ENCODE results near the gene RBM15. TPM values are rescaled to one million over a fixed set of nuclear protein-coding genes. Genes with fewer than 3 reads are reported as not detected.

The RBM15 gene
- total and polyA plus RNA-seq, 2 of the 13 experiments (the other 11 are each of a cell fraction or from before 2014, with no cell fraction given) = 13.5 to 36.4 TPM

GRCh38 chr1:110339407-110340206 is 430 bp downstream of the RBM15 start (continued):
- TF ChIP-seq SMC3 (IDR thresholded peaks at IDR 0.05; ENCODE audit: low read length) (no peak), ZNF460 (CRISPR knock-in tag; IDR thresholded peaks at IDR 0.05; ENCODE audit: borderline replicate concordance) (no peak), ZNF143 (CRISPR knock-in tag; IDR thresholded peaks at IDR 0.05) (0 out of 2 replicates have a peak, but pooled peaks have one; percentile 11), HBP1 (CRISPR knock-in tag; IDR thresholded peaks at IDR 0.05; ENCODE audit: low read depth) (no peak; the same call in 1 of the 2 replicates), ZGPAT (CRISPR knock-in tag; IDR thresholded peaks at IDR 0.05) (no peak; the same call in 1 of the 2 replicates), SRSF4 (IDR thresholded peaks at IDR 0.05; ENCODE audit: low read depth, low read length, poor library complexity, severe bottlenecking) (no peak), MIER2 (CRISPR knock-in tag; IDR thresholded peaks at IDR 0.05) (no peak), NFAT5 (CRISPR knock-in tag; IDR thresholded peaks at IDR 0.05) (no peak), MEIS1 (CRISPR knock-in tag; IDR thresholded peaks at IDR 0.05; ENCODE audit: borderline replicate concordance) (no peak), RFX1 (IDR thresholded peaks at IDR 0.05) (no peak), KDM3A (CRISPR knock-in tag; IDR thresholded peaks at IDR 0.05; ENCODE audit: low read depth) (no peak), PAF1 (CRISPR knock-in tag; IDR thresholded peaks at IDR 0.05) (no peak), FOXJ3 (CRISPR knock-in tag; IDR thresholded peaks at IDR 0.05; ENCODE audit: borderline replicate concordance) (no peak), ZKSCAN5 (CRISPR knock-in tag; IDR thresholded peaks at IDR 0.05) (no peak), HNF4A (CRISPR knock-in tag; IDR thresholded peaks at IDR 0.05) (peak; percentile 15; the same call in 1 of the 2 replicates), RCOR2 (CRISPR knock-in tag; IDR thresholded peaks at IDR 0.05) (no peak), ZSCAN22 (CRISPR knock-in tag; IDR thresholded peaks at IDR 0.05) (no peak)
- TF ChIP-seq, protein P1, sequence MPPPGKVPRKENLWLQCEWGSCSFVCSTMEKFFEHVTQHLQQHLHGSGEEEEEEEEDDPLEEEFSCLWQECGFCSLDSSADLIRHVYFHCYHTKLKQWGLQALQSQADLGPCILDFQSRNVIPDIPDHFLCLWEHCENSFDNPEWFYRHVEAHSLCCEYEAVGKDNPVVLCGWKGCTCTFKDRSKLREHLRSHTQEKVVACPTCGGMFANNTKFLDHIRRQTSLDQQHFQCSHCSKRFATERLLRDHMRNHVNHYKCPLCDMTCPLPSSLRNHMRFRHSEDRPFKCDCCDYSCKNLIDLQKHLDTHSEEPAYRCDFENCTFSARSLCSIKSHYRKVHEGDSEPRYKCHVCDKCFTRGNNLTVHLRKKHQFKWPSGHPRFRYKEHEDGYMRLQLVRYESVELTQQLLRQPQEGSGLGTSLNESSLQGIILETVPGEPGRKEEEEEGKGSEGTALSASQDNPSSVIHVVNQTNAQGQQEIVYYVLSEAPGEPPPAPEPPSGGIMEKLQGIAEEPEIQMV (CRISPR knock-in tag; IDR thresholded peaks at IDR 0.05; ENCODE audit: low read depth) = no peak
- TF ChIP-seq, protein P2, sequence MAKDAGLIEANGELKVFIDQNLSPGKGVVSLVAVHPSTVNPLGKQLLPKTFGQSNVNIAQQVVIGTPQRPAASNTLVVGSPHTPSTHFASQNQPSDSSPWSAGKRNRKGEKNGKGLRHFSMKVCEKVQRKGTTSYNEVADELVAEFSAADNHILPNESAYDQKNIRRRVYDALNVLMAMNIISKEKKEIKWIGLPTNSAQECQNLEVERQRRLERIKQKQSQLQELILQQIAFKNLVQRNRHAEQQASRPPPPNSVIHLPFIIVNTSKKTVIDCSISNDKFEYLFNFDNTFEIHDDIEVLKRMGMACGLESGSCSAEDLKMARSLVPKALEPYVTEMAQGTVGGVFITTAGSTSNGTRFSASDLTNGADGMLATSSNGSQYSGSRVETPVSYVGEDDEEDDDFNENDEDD (CRISPR knock-in tag; IDR thresholded peaks at IDR 0.05; ENCODE audit: borderline replicate concordance) = no peak

Data from HepG2 (cell line).